ENCODE data around the gene TRIM28. TPM values are rescaled to one million over a fixed set of nuclear protein-coding genes. Genes with fewer than 3 reads are reported as not detected.

Gene TRIM28
- total and polyA plus RNA-seq, 9 of the 15 experiments (the other 6 are each of a cell fraction or from before 2014, with no cell fraction given): 12.1 to 797 (median 490) TPM

DNA sequence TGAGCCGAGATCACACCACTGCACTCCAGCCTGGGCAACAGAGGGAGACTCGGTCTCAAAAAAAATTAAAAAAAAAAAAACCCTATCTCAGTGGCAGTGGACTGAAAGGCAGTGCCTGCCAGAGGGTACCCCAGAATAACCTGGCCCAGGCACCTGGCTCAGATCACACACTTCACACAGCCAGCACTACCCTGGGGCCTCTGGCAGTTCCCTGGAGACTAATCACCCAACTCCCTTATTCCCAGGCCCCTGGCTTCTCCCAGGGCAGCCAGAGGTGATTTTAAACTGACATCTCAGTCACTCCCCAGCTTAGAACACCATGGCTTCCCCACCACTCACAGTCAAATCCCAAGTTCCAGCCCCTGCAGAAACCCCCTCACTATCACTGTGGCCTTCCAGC, 28.6 kb upstream of the TRIM28 start:
- Histone ChIP-seq H3K4me1 (replicated peaks in 1 of 2; ENCODE audit: control insufficient read depth in 2 of 2, insufficient read depth in 2 of 2, low read length in 2 of 2) (peaks cover 8 to 79% of the 10 kb centered on the region in 2 experiments), H3K36me3 (ENCODE audit: control insufficient read depth, insufficient read depth, low read length) (peaks cover 31% of the 10 kb centered on the region; the same call in 2 of the 3 replicates), H2AFZ (ENCODE audit: low read depth, low read length) (no peak overlapping the region), H3K79me2 (ENCODE audit: control insufficient read depth, insufficient read depth, low read length) (peaks cover 51% of the 10 kb centered on the region), H3K27me3 (ENCODE audit: control insufficient read depth in 2 of 2, insufficient read depth in 2 of 2, low read length in 2 of 2) (no peaks in the 10 kb centered on the region), H3K4me2 (ENCODE audit: insufficient read depth, low read length) (no peak overlapping the region), H3K9ac (ENCODE audit: insufficient read depth in 1 of 2, low read depth in 2 of 2, low read length in 2 of 2) (peak overlapping the region in 1 of 2 experiments; percentile 68; a peak in 1 of 4 replicates), H3K27ac (ENCODE audit: extremely low read depth, low read depth, low read length) (no peak overlapping the region), H3K9me1 (ENCODE audit: control insufficient read depth, insufficient read depth, low read length) (peaks cover 5% of the 10 kb centered on the region), H3K4me3 (no peak overlapping the region), H4K20me1 (replicated peaks; ENCODE audit: control insufficient read depth, insufficient read depth, low read length) (no peaks in the 10 kb centered on the region), H3K9me3 (replicated peaks; ENCODE audit: control insufficient read depth, insufficient read depth, low read depth, low read length) (no peaks in the 10 kb centered on the region)
- intact Hi-C loops (cut with micrococcal nuclease) (no loop called here), in situ Hi-C loops (cut with MboI) (no loop called here)
- 67% methylated on average over 1 of the region's 2 CpGs for WGBS (ENCODE audit: insufficient coverage, low coverage, missing lambda C conversion rate)
- ATAC-seq (no peak), FAIRE-seq (no peak), DNase-seq (ENCODE audit: extremely low read depth in 1 of 4, low spot score in 3 of 4) (no peak)
- ChIA-PET CTCF (ENCODE audit: low intra/inter-chr PET ratio) (no interaction called here), POLR2A (interaction anchor here (1.0 kb wide), 1 partner anchor 33 kb away, joined by 4 read pairs; no protein-coding TSS in a partner anchor)
- TSS peak; percentile 40 for BruUV-seq (replicated peaks)
- TF ChIP-seq SIN3A (IDR thresholded peaks at IDR 0.05; ENCODE audit: borderline replicate concordance in 2 of 2, control insufficient read depth in 1 of 2, low read depth in 2 of 2, low read length in 2 of 2) (no peak), KAT8 (IDR thresholded peaks at IDR 0.05; ENCODE audit: low read depth) (no peak), WHSC1 (IDR thresholded peaks at IDR 0.05; ENCODE audit: low read length) (no peak), MEF2A (IDR thresholded peaks at IDR 0.05; ENCODE audit: control insufficient read depth, low read depth, low read length) (no peak), SFPQ (IDR thresholded peaks at IDR 0.05; ENCODE audit: low read depth, low read length) (no peak), ZNF780A (CRISPR knock-in tag; IDR thresholded peaks at IDR 0.05) (no peak), MCM5 (IDR thresholded peaks at IDR 0.05; ENCODE audit: low read depth) (no peak), ZNF785 (CRISPR knock-in tag; IDR thresholded peaks at IDR 0.05) (no peak), MNT (conservative IDR thresholded peaks at IDR 0.05) (no peak), KLF1 (tag; IDR thresholded peaks at IDR 0.05) (no peak), TGIF2 (CRISPR knock-in tag; IDR thresholded peaks at IDR 0.05) (no peak)
- TF ChIP-seq, protein P1, sequence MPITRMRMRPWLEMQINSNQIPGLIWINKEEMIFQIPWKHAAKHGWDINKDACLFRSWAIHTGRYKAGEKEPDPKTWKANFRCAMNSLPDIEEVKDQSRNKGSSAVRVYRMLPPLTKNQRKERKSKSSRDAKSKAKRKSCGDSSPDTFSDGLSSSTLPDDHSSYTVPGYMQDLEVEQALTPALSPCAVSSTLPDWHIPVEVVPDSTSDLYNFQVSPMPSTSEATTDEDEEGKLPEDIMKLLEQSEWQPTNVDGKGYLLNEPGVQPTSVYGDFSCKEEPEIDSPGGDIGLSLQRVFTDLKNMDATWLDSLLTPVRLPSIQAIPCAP (CRISPR knock-in tag; IDR thresholded peaks at IDR 0.05; ENCODE audit: borderline replicate concordance): no peak
- TF ChIP-seq, protein P2, sequence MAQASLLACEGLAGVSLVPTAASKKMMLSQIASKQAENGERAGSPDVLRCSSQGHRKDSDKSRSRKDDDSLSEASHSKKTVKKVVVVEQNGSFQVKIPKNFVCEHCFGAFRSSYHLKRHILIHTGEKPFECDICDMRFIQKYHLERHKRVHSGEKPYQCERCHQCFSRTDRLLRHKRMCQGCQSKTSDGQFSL (CRISPR knock-in tag; IDR thresholded peaks at IDR 0.05): no peak
- TF ChIP-seq, protein P2 (tag; IDR thresholded peaks at IDR 0.05): no peak
- TF ChIP-seq, protein P3, sequence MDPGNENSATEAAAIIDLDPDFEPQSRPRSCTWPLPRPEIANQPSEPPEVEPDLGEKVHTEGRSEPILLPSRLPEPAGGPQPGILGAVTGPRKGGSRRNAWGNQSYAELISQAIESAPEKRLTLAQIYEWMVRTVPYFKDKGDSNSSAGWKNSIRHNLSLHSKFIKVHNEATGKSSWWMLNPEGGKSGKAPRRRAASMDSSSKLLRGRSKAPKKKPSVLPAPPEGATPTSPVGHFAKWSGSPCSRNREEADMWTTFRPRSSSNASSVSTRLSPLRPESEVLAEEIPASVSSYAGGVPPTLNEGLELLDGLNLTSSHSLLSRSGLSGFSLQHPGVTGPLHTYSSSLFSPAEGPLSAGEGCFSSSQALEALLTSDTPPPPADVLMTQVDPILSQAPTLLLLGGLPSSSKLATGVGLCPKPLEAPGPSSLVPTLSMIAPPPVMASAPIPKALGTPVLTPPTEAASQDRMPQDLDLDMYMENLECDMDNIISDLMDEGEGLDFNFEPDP (CRISPR knock-in tag; IDR thresholded peaks at IDR 0.05): no peak

Measured in K562 (cell line).